ENCODE measurements around the gene TEX13A.
A peak's percentile ranks its signal among the peaks of the same experiment; 100 is the strongest.

The TEX13A gene

DNA sequence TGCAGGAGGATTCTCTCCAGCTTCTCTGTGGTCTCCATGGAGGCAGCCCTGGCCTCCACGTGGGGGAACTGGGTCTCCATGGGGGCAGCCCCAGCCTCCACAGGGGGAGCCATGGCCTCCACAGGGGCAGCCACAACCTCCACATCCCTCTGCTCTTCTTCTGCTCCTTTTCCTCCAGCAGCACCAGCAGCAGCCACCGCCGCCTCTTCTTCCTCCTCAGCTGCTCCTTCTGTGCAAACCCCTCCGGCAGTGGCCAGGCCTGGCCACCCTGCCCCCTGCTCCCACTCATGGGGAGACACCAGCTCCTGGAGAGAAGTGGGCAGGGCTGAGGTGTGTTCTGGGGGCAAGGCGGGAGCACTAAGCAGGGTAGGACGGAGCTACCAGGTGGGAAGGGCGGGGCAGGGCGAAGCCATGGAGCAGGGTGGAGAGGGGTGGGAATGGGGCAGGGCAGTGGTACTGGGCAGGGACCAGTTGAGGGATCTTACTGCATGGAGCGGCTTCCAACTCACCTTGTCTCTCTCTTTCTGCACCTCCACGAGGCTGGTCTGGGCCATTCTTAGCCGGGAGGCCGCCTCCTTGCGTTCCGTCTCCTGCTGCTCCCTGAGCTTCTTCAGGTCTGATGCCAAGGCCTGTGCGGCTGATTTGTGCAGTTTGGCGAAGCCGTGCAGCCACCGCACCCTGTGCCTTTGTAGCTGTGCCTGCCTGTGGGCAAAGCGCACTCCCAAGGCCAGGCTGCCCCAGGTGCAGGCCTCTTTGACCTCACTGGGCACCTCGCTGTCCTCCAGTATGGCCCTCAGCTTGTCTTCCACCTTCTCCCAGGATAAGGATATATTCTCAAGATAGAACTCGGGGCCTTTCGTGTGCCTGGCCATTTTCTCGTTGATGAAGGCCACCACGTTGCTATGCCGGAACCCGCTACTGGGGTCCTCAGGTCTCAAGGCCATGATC lies 766 bp downstream of the TEX13A start:
- DNase-seq (ENCODE audit: low read depth), result no peak
- no peak overlapping the region for H3K4me3 ChIP-seq (ENCODE audit: low read depth, low read length)
- no peak for TF ChIP-seq CTCF (IDR thresholded peaks at IDR 0.05; ENCODE audit: low read depth, low read length, missing control alignments)

GRCh38 chrX:105211066-105211575 lies 9.4 kb downstream of the TEX13A start:
- no peak overlapping the region for H3K4me3 ChIP-seq (ENCODE audit: low read depth, low read length)

DNA sequence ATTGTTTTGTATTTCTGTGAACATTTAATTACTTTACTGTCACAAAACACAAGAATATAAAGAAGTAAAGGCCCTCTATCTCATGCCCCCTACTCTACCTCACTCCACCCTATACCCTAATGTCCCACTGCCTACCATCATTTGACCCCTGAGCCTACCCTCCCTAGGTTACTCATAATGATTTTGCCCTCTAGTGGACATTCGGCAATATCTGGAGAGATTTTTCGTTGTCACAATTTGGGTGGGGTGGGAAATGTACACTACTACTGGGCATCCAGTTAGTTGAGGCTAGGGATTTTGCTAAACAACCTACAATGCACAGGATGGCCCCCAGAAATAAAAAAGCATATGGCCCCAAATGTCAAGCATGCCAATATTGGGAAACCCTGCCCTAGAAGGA lies 10.2 kb downstream of the TEX13A start:
- peak; percentile 11 for TF ChIP-seq CTCF (IDR thresholded peaks at IDR 0.05; ENCODE audit: low read depth, low read length, missing control alignments)
- DNase-seq (ENCODE audit: low read depth), result no peak
- no peak overlapping the region for H3K4me3 ChIP-seq (ENCODE audit: low read depth, low read length)

More at GRCh38 chrX:105211066-105211575, 9.4 kb downstream of the TEX13A start:
- DNase-seq (ENCODE audit: low read depth), result no peak
- TF ChIP-seq CTCF (IDR thresholded peaks at IDR 0.05; ENCODE audit: low read depth, low read length, missing control alignments), result no peak

DNA sequence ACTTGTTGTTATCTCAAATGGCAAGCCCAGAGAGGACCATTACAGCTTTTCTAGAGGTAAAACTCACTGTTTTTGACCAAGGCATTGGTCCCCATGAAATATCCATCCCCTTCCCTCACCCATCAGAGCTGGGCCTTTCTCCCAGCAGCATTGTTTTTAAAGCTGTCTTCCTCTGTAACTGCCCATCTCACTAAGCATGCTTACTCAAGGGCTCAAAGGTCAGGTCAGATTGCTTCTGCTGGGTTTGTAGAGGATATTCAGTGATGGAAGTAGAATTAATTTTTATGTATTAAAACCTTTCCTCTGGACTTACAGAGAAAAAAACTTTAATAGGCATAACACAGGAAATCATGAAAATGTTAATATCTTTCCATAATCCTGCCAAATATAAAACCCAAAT lies 11.1 kb downstream of the TEX13A start:
- TF ChIP-seq CTCF (IDR thresholded peaks at IDR 0.05; ENCODE audit: low read depth, low read length, missing control alignments), result no peak
- DNase-seq (ENCODE audit: low read depth), result no peak
- no peak overlapping the region for H3K4me3 ChIP-seq (ENCODE audit: low read depth, low read length)

DNA sequence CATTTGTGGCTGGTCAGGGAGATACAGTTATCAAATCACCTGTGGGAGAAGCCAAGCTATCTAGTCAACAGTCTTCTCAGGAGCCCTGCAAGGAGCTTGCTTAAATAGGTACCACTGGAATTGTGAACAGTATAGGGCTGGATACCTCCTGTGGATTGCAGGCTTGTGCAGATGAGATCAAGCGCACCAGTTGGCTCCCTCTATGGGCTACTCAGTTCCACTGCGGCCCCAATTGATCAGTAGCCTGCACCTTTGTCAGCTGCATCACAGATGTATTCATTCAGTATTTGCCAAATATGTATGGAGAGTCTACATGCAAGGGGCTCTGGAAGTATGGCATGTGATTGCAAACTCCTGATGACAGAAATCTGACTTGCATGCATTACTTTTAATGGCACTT lies 28.6 kb downstream of the TEX13A start:
- no peak for DNase-seq (ENCODE audit: low read depth)
- peak; percentile 20 for TF ChIP-seq CTCF (IDR thresholded peaks at IDR 0.05; ENCODE audit: low read depth, low read length, missing control alignments)
- H3K4me3 ChIP-seq (ENCODE audit: low read depth, low read length), result no peak overlapping the region

DNA sequence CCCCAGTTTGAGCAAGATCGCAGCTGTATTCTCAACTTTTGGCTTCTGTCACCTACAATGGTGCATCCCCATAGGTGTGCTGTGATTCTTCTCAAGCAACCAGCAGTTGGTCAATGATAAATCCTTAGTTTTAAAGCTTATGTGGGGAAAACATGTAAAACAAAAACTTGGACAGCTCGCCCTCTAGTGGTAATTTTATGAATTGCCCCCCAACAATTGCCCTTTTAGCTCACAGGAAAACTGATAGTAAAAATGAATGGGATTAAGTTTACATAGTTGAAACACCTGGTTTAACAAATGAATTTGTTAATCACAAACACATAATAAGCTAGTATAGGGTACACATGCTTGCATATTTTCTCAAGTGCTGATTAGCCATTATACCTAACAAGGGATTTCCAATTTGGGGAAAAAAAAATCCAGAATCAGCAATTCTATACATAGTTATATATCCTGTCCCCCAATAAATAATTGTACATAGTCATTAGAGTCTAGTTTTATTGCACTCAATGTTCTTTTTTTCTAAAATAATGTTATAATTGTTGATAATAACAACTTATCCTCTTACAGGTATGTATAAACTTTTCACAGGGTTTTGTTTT lies 30.1 kb downstream of the TEX13A start:
- no peak overlapping the region for H3K4me3 ChIP-seq (ENCODE audit: low read depth, low read length)
- no peak for DNase-seq (ENCODE audit: low read depth)
- peak; percentile 60 for TF ChIP-seq CTCF (IDR thresholded peaks at IDR 0.05; ENCODE audit: low read depth, low read length, missing control alignments)
